Measurements from ENCODE around the gene DNLZ.

DNLZ gene

GRCh38 chr9:136361754-136362449, 1.6 kb downstream of the DNLZ start:
- TF ChIP-seq CTCF (IDR thresholded peaks at IDR 0.05; ENCODE audit: low read depth, low read length, poor library complexity, severe bottlenecking) (no peak), EZH2phosphoT487 (IDR thresholded peaks at IDR 0.05; ENCODE audit: borderline replicate concordance, low read length) (no peak)
- H3K79me2 ChIP-seq (ENCODE audit: control insufficient read depth, low read length): peaks cover 5% of the 10 kb centered on the region; the same call in 1 of the 2 replicates
- peaks cover 18% of the 10 kb centered on the region for H3K4me1 ChIP-seq (ENCODE audit: control insufficient read depth, low read length)
- no peaks in the 10 kb centered on the region for H3K9me3 ChIP-seq (ENCODE audit: control insufficient read depth, insufficient read depth, low read length)
- H3K4me3 ChIP-seq (ENCODE audit: low read length): no peak overlapping the region
- H3K4me2 ChIP-seq (ENCODE audit: low read length): no peak overlapping the region
- H3K9me2 ChIP-seq (replicated peaks; ENCODE audit: control insufficient read depth, low read length): no peaks in the 10 kb centered on the region
- no peaks in the 10 kb centered on the region for H4K20me1 ChIP-seq (ENCODE audit: control insufficient read depth, insufficient read depth, low read depth, low read length)
- H3F3A ChIP-seq (ENCODE audit: control insufficient read depth, insufficient read depth): no peaks in the 10 kb centered on the region
- H3K27ac ChIP-seq (ENCODE audit: low read depth, low read length): no peak overlapping the region
- H3K36me3 ChIP-seq (ENCODE audit: control insufficient read depth, low read length): no peaks in the 10 kb centered on the region
- no peaks in the 10 kb centered on the region for H3K27me3 ChIP-seq (ENCODE audit: control insufficient read depth, low read length)

- Histone ChIP-seq H3K4me2 (ENCODE audit: low read length) (no peak overlapping the region), H3K27me3 (ENCODE audit: control insufficient read depth, low read length) (no peaks in the 10 kb centered on the region), H3K4me3 (ENCODE audit: low read length) (no peak overlapping the region), H3K4me1 (ENCODE audit: control insufficient read depth, low read length) (peaks cover 18% of the 10 kb centered on the region), H3K79me2 (ENCODE audit: control insufficient read depth, low read length) (peaks cover 5% of the 10 kb centered on the region; the same call in 1 of the 2 replicates), H3K9me3 (ENCODE audit: control insufficient read depth, insufficient read depth, low read length) (no peaks in the 10 kb centered on the region), H4K20me1 (ENCODE audit: control insufficient read depth, insufficient read depth, low read depth, low read length) (no peaks in the 10 kb centered on the region), H3K36me3 (ENCODE audit: control insufficient read depth, low read length) (no peaks in the 10 kb centered on the region), H3K27ac (ENCODE audit: low read depth, low read length) (no peak overlapping the region), H3F3A (ENCODE audit: control insufficient read depth, insufficient read depth) (no peaks in the 10 kb centered on the region), H3K9me2 (replicated peaks; ENCODE audit: control insufficient read depth, low read length) (no peaks in the 10 kb centered on the region)
- TF ChIP-seq CTCF (IDR thresholded peaks at IDR 0.05; ENCODE audit: low read depth, low read length, poor library complexity, severe bottlenecking): no peak
- TF ChIP-seq EZH2phosphoT487 (IDR thresholded peaks at IDR 0.05; ENCODE audit: borderline replicate concordance, low read length): no peak
Measured at GRCh38 chr9:136361047-136361753, 2.3 kb downstream of the DNLZ start.

- H3K9me2 ChIP-seq (replicated peaks; ENCODE audit: control insufficient read depth, low read length): no peaks in the 10 kb centered on the region
Measured at GRCh38 chr9:136359774-136360718, 3.5 kb downstream of the DNLZ start.

More at GRCh38 chr9:136359774-136360718, 3.5 kb downstream of the DNLZ start:
- H3K27ac ChIP-seq (ENCODE audit: low read depth, low read length): no peak overlapping the region
- TF ChIP-seq CTCF (IDR thresholded peaks at IDR 0.05; ENCODE audit: low read depth, low read length, poor library complexity, severe bottlenecking): no peak
- TF ChIP-seq EZH2phosphoT487 (IDR thresholded peaks at IDR 0.05; ENCODE audit: borderline replicate concordance, low read length): no peak
- H3K4me2 ChIP-seq (ENCODE audit: low read length): no peak overlapping the region
- no peaks in the 10 kb centered on the region for H3K36me3 ChIP-seq (ENCODE audit: control insufficient read depth, low read length)
- H4K20me1 ChIP-seq (ENCODE audit: control insufficient read depth, insufficient read depth, low read depth, low read length): no peaks in the 10 kb centered on the region
- no peaks in the 10 kb centered on the region for H3K27me3 ChIP-seq (ENCODE audit: control insufficient read depth, low read length)
- H3K79me2 ChIP-seq (ENCODE audit: control insufficient read depth, low read length): peaks cover 5% of the 10 kb centered on the region; the same call in 1 of the 2 replicates
- H3K4me1 ChIP-seq (ENCODE audit: control insufficient read depth, low read length): peaks cover 11% of the 10 kb centered on the region
- no peaks in the 10 kb centered on the region for H3K9me3 ChIP-seq (ENCODE audit: control insufficient read depth, insufficient read depth, low read length)
- no peak overlapping the region for H3K4me3 ChIP-seq (ENCODE audit: low read length)
- no peaks in the 10 kb centered on the region for H3F3A ChIP-seq (ENCODE audit: control insufficient read depth, insufficient read depth)
